H1 (cell line): ENCODE data around the gene MEIS3. TPM values are rescaled to one million over a fixed set of nuclear protein-coding genes. Genes with fewer than 3 reads are reported as not detected.

Source experiments
- CTCF ChIA-PET: fragments of 300-600 bp; sonication (Branson Sonifier 250); formaldehyde crosslinking; loops from one replicate; lab custom pipeline; 2021; ENCODE audit not compliant: partially characterized antibody; lab: Charles Lee
- POLR2A ChIA-PET: fragments of 300-600 bp; sonication (Branson Sonifier 250); formaldehyde crosslinking; loops from one replicate; lab custom pipeline; 2021; ENCODE audit warnings: inconsistent platforms; ENCODE audit not compliant: partially characterized antibody; lab: Charles Lee
- DNase-seq, 2 experiments: peaks; one replicate each; pipeline versions ENCODE4 v3.0.0 to v3.0.0-alpha.2; 2010 to 2022; ENCODE audit warnings: low spot score in 2 of 2, low read depth in 1 of 2, mixed read lengths in 1 of 2
- FAIRE-seq: peaks from 2 replicates; lab custom pipeline; 2011; peaks lifted over from hg19 to GRCh38; lab: Jason Lieb, UNC
- H2AFZ ChIP-seq: 2 replicates; pipeline ENCODE4 v1.8.1; 2012; ENCODE audit warnings: low read length, inconsistent platforms
- H2AK5ac ChIP-seq: 2 replicates; pipeline ENCODE4 v1.6.1; 2013; ENCODE audit warnings: low read depth, low read length
- H2BK120ac ChIP-seq: replicated peaks from 2 replicates; pipeline ENCODE3; 2013; ENCODE audit warnings: low read depth, low read length, inconsistent platforms
- H2BK12ac ChIP-seq: 2 replicates; pipeline ENCODE4 v1.6.1; 2013; ENCODE audit warnings: low read depth, low read length
- H2BK15ac ChIP-seq: 2 replicates; pipeline ENCODE4 v1.6.1; 2013; ENCODE audit warnings: low read length
- H2BK20ac ChIP-seq: 2 replicates; pipeline ENCODE4 v1.6.1; 2013; ENCODE audit warnings: low read length
- H2BK5ac ChIP-seq: 2 replicates; pipeline ENCODE4 v1.6.1; 2013; ENCODE audit warnings: low read depth, low read length
- H3K14ac ChIP-seq: 2 replicates; pipeline ENCODE4 v1.6.1; 2013; ENCODE audit warnings: inconsistent platforms; ENCODE audit not compliant: insufficient read length
- H3K18ac ChIP-seq: 2 replicates; pipeline ENCODE4 v1.6.1; 2013; ENCODE audit warnings: low read length; ENCODE audit errors: extremely low read depth
- H3K23ac ChIP-seq: 2 replicates; pipeline ENCODE4 v1.6.1; 2013; ENCODE audit warnings: inconsistent platforms; ENCODE audit not compliant: insufficient read length
- H3K23me2 ChIP-seq: 2 replicates; pipeline ENCODE4 v1.6.1; 2013; ENCODE audit warnings: low read depth, low read length
- H3K27ac ChIP-seq: 2 replicates; pipeline ENCODE4 v1.6.1; 2011; ENCODE audit warnings: low read depth, low read length, inconsistent platforms
- H3K27me3 ChIP-seq, 4 experiments: replicated peaks in 1 of 4; 1 replicate in 1 of 4; 2 replicates in 3 of 4; pipeline versions ENCODE4 v1.6.1 to v1.8.1; 2011 to 2013; ENCODE audit warnings: low read length in 3 of 4, mild to moderate bottlenecking in 3 of 4, inconsistent platforms in 2 of 4, mixed read lengths in 2 of 4, moderate library complexity in 1 of 4; ENCODE audit not compliant: control insufficient read depth in 3 of 4, insufficient read depth in 3 of 4; ENCODE audit errors: extremely low read depth in 1 of 4
- H3K36me3 ChIP-seq, 4 experiments: 2 replicates each; pipeline versions ENCODE4 v1.6.1 to v1.8.1; 2011 to 2013; ENCODE audit warnings: mild to moderate bottlenecking in 4 of 4, low read length in 3 of 4, moderate library complexity in 2 of 4, control low read depth in 1 of 4, inconsistent platforms in 1 of 4; ENCODE audit not compliant: insufficient read depth in 4 of 4, control insufficient read depth in 2 of 4
- H3K4ac ChIP-seq: replicated peaks from 2 replicates; pipeline ENCODE3; 2013; ENCODE audit warnings: low read length, low read depth, mixed read lengths, inconsistent platforms; ENCODE audit not compliant: insufficient read length
- H3K4me1 ChIP-seq, 4 experiments: replicated peaks in 1 of 4; 1 replicate in 1 of 4; 2 replicates in 3 of 4; pipeline versions ENCODE4 v1.6.1 to v1.8.1; 2011 to 2013; ENCODE audit warnings: low read length in 3 of 4, inconsistent platforms in 2 of 4, mixed read lengths in 1 of 4; ENCODE audit not compliant: insufficient read depth in 4 of 4, control insufficient read depth in 3 of 4
- H3K4me2 ChIP-seq, 2 experiments: 2 replicates each; pipeline versions ENCODE4 v1.6.1 to v1.8.1; 2011 to 2013; ENCODE audit warnings: low read depth in 2 of 2, low read length in 2 of 2, control low read depth in 1 of 2, inconsistent platforms in 1 of 2, mild to moderate bottlenecking in 1 of 2; ENCODE audit not compliant: insufficient read depth in 1 of 2
- H3K4me3 ChIP-seq, 4 experiments: fragments of 200-600, 300-600 bp in 1 of 4; sonication (generic), shearing (Covaris generic), sonication (Bioruptor Twin) in 1 of 4; 2 replicates each; pipeline versions ENCODE4 v1.5.1 to v1.8.1; 2011 to 2016; ENCODE audit warnings: low read length in 4 of 4, low read depth in 3 of 4, control low read depth in 2 of 4, inconsistent platforms in 2 of 4, mild to moderate bottlenecking in 2 of 4, mixed read lengths in 1 of 4, moderate library complexity in 1 of 4; ENCODE audit not compliant: insufficient read depth in 2 of 4; ENCODE audit errors: extremely low read depth in 1 of 4
- H3K56ac ChIP-seq: replicated peaks from 2 replicates; pipeline ENCODE3; 2013; ENCODE audit warnings: low read depth, mild to moderate bottlenecking, mixed read lengths, low read length, inconsistent platforms; ENCODE audit not compliant: insufficient read length
- H3K79me1 ChIP-seq: 2 replicates; pipeline ENCODE4 v1.6.1; 2013; ENCODE audit warnings: low read depth, low read length, control low read depth
- H3K79me2 ChIP-seq, 2 experiments: 2 replicates each; pipeline versions ENCODE4 v1.6.1 to v1.8.1; 2012 to 2013; ENCODE audit warnings: low read length in 2 of 2, mild to moderate bottlenecking in 2 of 2, inconsistent platforms in 1 of 2; ENCODE audit not compliant: insufficient read depth in 2 of 2, control insufficient read depth in 1 of 2
- H3K9ac ChIP-seq, 4 experiments: replicated peaks in 1 of 4; 1 replicate in 1 of 4; 2 replicates in 3 of 4; pipeline versions ENCODE4 v1.6.1 to v1.8.1; 2011 to 2013; ENCODE audit warnings: low read depth in 3 of 4, low read length in 3 of 4, control low read depth in 2 of 4, mild to moderate bottlenecking in 2 of 4, moderate library complexity in 2 of 4, inconsistent platforms in 1 of 4; ENCODE audit errors: extremely low read depth in 1 of 4
- H3K9me3 ChIP-seq, 2 experiments: 2 replicates each; pipeline versions ENCODE4 v1.6.1 to v1.8.1; 2012 to 2013; ENCODE audit warnings: mild to moderate bottlenecking in 2 of 2, moderate library complexity in 2 of 2, control low read depth in 1 of 2, inconsistent platforms in 1 of 2, low read depth in 1 of 2, low read length in 1 of 2, mixed read lengths in 1 of 2; ENCODE audit not compliant: insufficient read depth in 2 of 2
- H4K20me1 ChIP-seq, 2 experiments: replicated peaks in 1 of 2; 2 replicates each; pipeline versions ENCODE3 to v1.8.1; 2011 to 2013; ENCODE audit warnings: inconsistent platforms in 2 of 2, low read length in 2 of 2, mild to moderate bottlenecking in 1 of 2; ENCODE audit not compliant: insufficient read depth in 2 of 2, control insufficient read depth in 1 of 2
- H4K5ac ChIP-seq: 2 replicates; pipeline ENCODE4 v1.6.1; 2013; ENCODE audit warnings: low read length, low read depth, mixed read lengths, inconsistent platforms; ENCODE audit not compliant: insufficient read length
- H4K8ac ChIP-seq: 2 replicates; pipeline ENCODE4 v1.8.0; 2013; ENCODE audit warnings: mild to moderate bottlenecking, moderate library complexity, low read length, inconsistent platforms; ENCODE audit not compliant: insufficient read depth; ENCODE audit errors: extremely low read depth
- H4K91ac ChIP-seq: replicated peaks from 2 replicates; pipeline ENCODE3; 2013; ENCODE audit warnings: low read length, mixed read lengths, inconsistent platforms; ENCODE audit not compliant: insufficient read length
- ASH2L ChIP-seq: fragments of 200-600, 300-600 bp; sonication (generic); IDR thresholded peaks from one replicate; pipeline ENCODE4 v1.7.1; 2017; ENCODE audit warnings: low read length
- CEBPB ChIP-seq: IDR thresholded peaks from 2 replicates; pipeline ENCODE4 v1.6.1; 2012; ENCODE audit warnings: low read depth, low read length
- CTCF ChIP-seq, 3 experiments: IDR thresholded peaks; 1 replicate in 2 of 3; 2 replicates in 1 of 3; pipeline versions ENCODE4 v1.5.1 to v1.6.1; 2011; ENCODE audit warnings: low read length in 3 of 3, mild to moderate bottlenecking in 3 of 3, inconsistent platforms in 2 of 3, low read depth in 1 of 3, moderate library complexity in 1 of 3; ENCODE audit not compliant: insufficient read depth in 1 of 3; ENCODE audit errors: control extremely low read depth in 1 of 3
- EGR1 ChIP-seq: IDR thresholded peaks from 2 replicates; pipeline ENCODE4 v1.6.1; 2011; ENCODE audit warnings: low read depth, low read length, borderline replicate concordance
- HDAC6 ChIP-seq: IDR thresholded peaks from one replicate; pipeline ENCODE4 v1.7.1; 2012; ENCODE audit warnings: low read depth, mild to moderate bottlenecking, inconsistent platforms, low read length, moderate library complexity
- NRF1 ChIP-seq: IDR thresholded peaks from 2 replicates; pipeline ENCODE4 v1.6.1; 2011; ENCODE audit warnings: mild to moderate bottlenecking, low read depth, low read length, improper control_type of control experiment
- POLR2A ChIP-seq, 2 experiments: IDR thresholded peaks; 1 replicate in 1 of 2; 2 replicates in 1 of 2; pipeline ENCODE4 v1.6.1; 2011; ENCODE audit warnings: low read depth in 2 of 2, low read length in 2 of 2, mild to moderate bottlenecking in 2 of 2; ENCODE audit errors: control extremely low read depth in 1 of 2
- RAD21 ChIP-seq, 2 experiments: IDR thresholded peaks in 1 of 2; conservative IDR thresholded peaks in 1 of 2; 2 replicates each; pipeline ENCODE4 v1.6.1; 2011; ENCODE audit warnings: low read depth in 2 of 2, low read length in 2 of 2, improper control_type of control experiment in 1 of 2, inconsistent platforms in 1 of 2, mild to moderate bottlenecking in 1 of 2, moderate library complexity in 1 of 2
- SIN3A ChIP-seq, 2 experiments: IDR thresholded peaks in 1 of 2; conservative IDR thresholded peaks in 1 of 2; 2 replicates each; pipeline ENCODE4 v1.6.1; 2011 to 2012; ENCODE audit warnings: low read length in 2 of 2, improper control_type of control experiment in 1 of 2, low read depth in 1 of 2, mild to moderate bottlenecking in 1 of 2
- SIRT6 ChIP-seq: IDR thresholded peaks from one replicate; pipeline ENCODE4 v1.7.1; 2012; ENCODE audit warnings: low read length, inconsistent platforms
- TAF1 ChIP-seq: IDR thresholded peaks from 2 replicates; pipeline ENCODE4 v1.6.1; 2011; ENCODE audit warnings: mild to moderate bottlenecking, low read depth, low read length
- TBP ChIP-seq: IDR thresholded peaks from 2 replicates; pipeline ENCODE4 v1.6.1; 2011; ENCODE audit warnings: low read depth, low read length, improper control_type of control experiment
- WGBS, 2 experiments: shearing (Covaris generic) in 1 of 2; methylation state at CpG; one replicate each; pipeline versions ENCODE4 v1.1.6 to v1.1.7; 2013 to 2015; ENCODE audit warnings: low lambda C conversion rate in 2 of 2, mixed read lengths in 2 of 2, inconsistent platforms in 1 of 2, low coverage in 1 of 2, missing lambda C conversion rate in 1 of 2; ENCODE audit not compliant: insufficient replicate concordance in 2 of 2, insufficient coverage in 1 of 2, insufficient read length in 1 of 2; ENCODE audit errors: extremely low coverage in 1 of 2, missing lambda C conversion rate in 1 of 2; 5-methylcytosine and 5-hydroxymethylcytosine counted together
- polyA plus RNA-seq, 7 experiments: library from polyadenylated mRNA; depleted of rRNA in 3 of 7; stranded (reverse) in 5 of 7; unstranded in 2 of 7; fragments of >200 nt in 5 of 7; fragments of 200-250 nt in 2 of 7; gene quantifications; 1 replicate in 5 of 7; 2 replicates in 1 of 7; 4 replicates in 1 of 7; pipeline versions ENCODE4 v1.2.1 to v1.2.3, GENCODE V29; 2011 to 2013; ENCODE audit warnings: missing spikeins in 2 of 7, mixed read lengths in 2 of 7
- total RNA-seq: library from RNA; stranded (reverse); fragmentation: NEBNext Ultra II Directional; extraction: Animal tissue kit (Norgen Biotek cat#: 25700); gene quantifications from 2 replicates; pipeline ENCODE4 v1.2.1, GENCODE V29; 2021

MEIS3 gene
- total and polyA plus RNA-seq, 2 of the 8 experiments (the other 6 are each of a cell fraction or from before 2014, with no cell fraction given), result 24.5 to 28.2 TPM

GRCh38 chr19:47450478-47450877 is 31.2 kb upstream of the MEIS3 start:
- H3K14ac ChIP-seq, result no peak overlapping the region
- H3K36me3 ChIP-seq, result no peaks in the 10 kb centered on the region; a peak in 1 of 8 replicates
- ChIA-PET CTCF (interaction anchor here (1.0 to 24.5 kb wide), 5 partner anchors 14 to 257 kb away, joined by 3 to 436 read pairs (median 4); partner anchors contain the start of genes EHD2 and KPTN), POLR2A (interaction anchor here (0.6 kb wide), 1 partner anchor 1151 kb away, joined by 3 read pairs; no protein-coding TSS in a partner anchor)
- TF ChIP-seq NRF1, result no peak
- TF ChIP-seq RAD21 (IDR thresholded peaks at IDR 0.05 in 1 of 2, conservative IDR thresholded peaks at IDR 0.05 in 1 of 2; ENCODE audit: low read depth in 2 of 2, low read length in 2 of 2), result no peak
- TF ChIP-seq SIRT6, result no peak
- TF ChIP-seq CTCF (IDR thresholded peaks at IDR 0.05; ENCODE audit: control extremely low read depth in 1 of 3, insufficient read depth in 1 of 3, low read depth in 1 of 3, low read length in 3 of 3), result no peak
- no peak for TF ChIP-seq POLR2A (IDR thresholded peaks at IDR 0.05; ENCODE audit: control extremely low read depth in 1 of 2, low read depth in 2 of 2, low read length in 2 of 2)
- TF ChIP-seq EGR1, result no peak
- TF ChIP-seq SIN3A (conservative IDR thresholded peaks at IDR 0.05 in 1 of 2, IDR thresholded peaks at IDR 0.05 in 1 of 2; ENCODE audit: low read depth in 1 of 2, low read length in 2 of 2), result no peak
- no peak for TF ChIP-seq HDAC6
- TF ChIP-seq TBP, result no peak
- no peak for TF ChIP-seq CEBPB
- TF ChIP-seq TAF1, result no peak
- no peak for TF ChIP-seq ASH2L
- no peak overlapping the region for H2BK15ac ChIP-seq
- 68% methylated on average over 7 of the region's 7 CpGs; no CpG with 5 or more reads in 1 of the 2 experiments for WGBS, 2 experiments
- no peak overlapping the region for H2BK5ac ChIP-seq
- no peak overlapping the region for H3K56ac ChIP-seq
- peaks cover 7 to 18% (median 10%) of the 10 kb centered on the region in 4 experiments for H3K4me1 ChIP-seq
- no peak overlapping the region for H2BK12ac ChIP-seq
- peaks cover 0 to 7% of the 10 kb centered on the region in 2 experiments for H4K20me1 ChIP-seq
- no peaks in the 10 kb centered on the region for H3K79me2 ChIP-seq
- H3K4me3 ChIP-seq, result no peak overlapping the region
- H2AFZ ChIP-seq, result no peak overlapping the region
- no peak overlapping the region for H3K4me2 ChIP-seq
- H3K9me3 ChIP-seq, result no peaks in the 10 kb centered on the region
- no peak overlapping the region for H2BK120ac ChIP-seq
- no peaks in the 10 kb centered on the region; the same call in 1 of the 2 replicates for H3K79me1 ChIP-seq
- no peak overlapping the region for H3K4ac ChIP-seq
- H3K27me3 ChIP-seq, result peaks cover 0 to 9% (median 8%) of the 10 kb centered on the region in 4 experiments; a peak in 5 of 7 replicates
- H3K9ac ChIP-seq, result no peak overlapping the region
- H2BK20ac ChIP-seq, result no peak overlapping the region
- H4K5ac ChIP-seq, result no peak overlapping the region
- H2AK5ac ChIP-seq, result no peak overlapping the region
- FAIRE-seq (no peak), DNase-seq (no peak)
- no peak overlapping the region for H3K18ac ChIP-seq
- H3K23ac ChIP-seq, result no peak overlapping the region
- H3K27ac ChIP-seq, result no peak overlapping the region
- H4K8ac ChIP-seq, result no peak overlapping the region
- peaks cover 18% of the 10 kb centered on the region; the same call in 1 of the 2 replicates for H3K23me2 ChIP-seq
- no peak overlapping the region for H4K91ac ChIP-seq
